ENCODE data around the gene CCDC15. TPM values are rescaled to one million over a fixed set of nuclear protein-coding genes. Genes with fewer than 3 reads are reported as not detected.
A peak's percentile ranks its signal among the peaks of the same experiment; 100 is the strongest.

The CCDC15 gene
- total and polyA plus RNA-seq, 2 of the 13 experiments (the other 11 are each of a cell fraction or from before 2014, with no cell fraction given): 2.2 to 4.6 TPM

GRCh38 chr11:124937336-124937935 lies 16.6 kb upstream of the CCDC15 start (continued):
- TF ChIP-seq HOMEZ (CRISPR knock-in tag; IDR thresholded peaks at IDR 0.05; ENCODE audit: low read depth): peak; percentile 32; the same call in 1 of the 2 replicates
- TF ChIP-seq ZNF629 (CRISPR knock-in tag; conservative IDR thresholded peaks at IDR 0.05): 0 out of 2 replicates have a peak, but pooled peaks have one; percentile 8
- TF ChIP-seq MEIS1 (CRISPR knock-in tag; IDR thresholded peaks at IDR 0.05; ENCODE audit: borderline replicate concordance): 0 out of 2 replicates have a peak, but pooled peaks have one; percentile 22
- TF ChIP-seq REXO4 (CRISPR knock-in tag; IDR thresholded peaks at IDR 0.05; ENCODE audit: borderline replicate concordance): no peak
- peak; percentile 51 for TF ChIP-seq DRAP1 (CRISPR knock-in tag; IDR thresholded peaks at IDR 0.05)
- no peak for TF ChIP-seq FOXK1 (CRISPR knock-in tag; IDR thresholded peaks at IDR 0.05; ENCODE audit: borderline replicate concordance, low read depth)
- TF ChIP-seq FOXA3 (CRISPR knock-in tag; IDR thresholded peaks at IDR 0.05): peak; percentile 43; the same call in 1 of the 2 replicates
- no peak for TF ChIP-seq LCORL (IDR thresholded peaks at IDR 0.05)
- no peak for TF ChIP-seq LCORL (CRISPR knock-in tag; IDR thresholded peaks at IDR 0.05)
- peak; percentile 92 for TF ChIP-seq TCF7 (IDR thresholded peaks at IDR 0.05; ENCODE audit: low read depth)
- no peak for TF ChIP-seq ZNF775 (CRISPR knock-in tag; IDR thresholded peaks at IDR 0.05; ENCODE audit: borderline replicate concordance)
- TF ChIP-seq PLSCR1 (CRISPR knock-in tag; IDR thresholded peaks at IDR 0.05; ENCODE audit: borderline replicate concordance): no peak
- 0 out of 2 replicates have a peak, but pooled peaks have one; percentile 20 for TF ChIP-seq MAX (IDR thresholded peaks at IDR 0.05)
- peak; percentile 56 for TF ChIP-seq ASH2L (IDR thresholded peaks at IDR 0.05; ENCODE audit: insufficient read length, low read depth, low read length)
- TF ChIP-seq KDM1A (CRISPR knock-in tag; IDR thresholded peaks at IDR 0.05): no peak
- TF ChIP-seq CCDC6 (CRISPR knock-in tag; IDR thresholded peaks at IDR 0.05): no peak
- no peak for TF ChIP-seq ZNF564 (CRISPR knock-in tag; IDR thresholded peaks at IDR 0.05)
- no peak for TF ChIP-seq SOX6 (IDR thresholded peaks at IDR 0.05)
- TF ChIP-seq SOX6 (CRISPR knock-in tag; IDR thresholded peaks at IDR 0.05): peak; percentile 68
- no peak for TF ChIP-seq HIC2 (CRISPR knock-in tag; IDR thresholded peaks at IDR 0.05; ENCODE audit: low read depth)
- peak; percentile 49; the same call in 1 of the 2 replicates for TF ChIP-seq TGIF2 (CRISPR knock-in tag; IDR thresholded peaks at IDR 0.05)
- peak; percentile 78; the same call in 1 of the 2 replicates for TF ChIP-seq CREM (IDR thresholded peaks at IDR 0.05)
- no peak for TF ChIP-seq CREM (CRISPR knock-in tag; IDR thresholded peaks at IDR 0.05)

Data from HepG2 (cell line).